Inferior parietal cortex (tissue), 1 donor: ENCODE results near the gene GPR18.
"Not testable (repeated sequence)": the region's sequence is repeated elsewhere in the genome, so short reads cannot be mapped to it uniquely, and the experiment has no call there.

Experiments used
- DNase-seq: peaks from one replicate; pipeline ENCODE4 v3.0.0-alpha.2; 2016; ENCODE audit errors: extremely low spot score

The GPR18 gene

DNA sequence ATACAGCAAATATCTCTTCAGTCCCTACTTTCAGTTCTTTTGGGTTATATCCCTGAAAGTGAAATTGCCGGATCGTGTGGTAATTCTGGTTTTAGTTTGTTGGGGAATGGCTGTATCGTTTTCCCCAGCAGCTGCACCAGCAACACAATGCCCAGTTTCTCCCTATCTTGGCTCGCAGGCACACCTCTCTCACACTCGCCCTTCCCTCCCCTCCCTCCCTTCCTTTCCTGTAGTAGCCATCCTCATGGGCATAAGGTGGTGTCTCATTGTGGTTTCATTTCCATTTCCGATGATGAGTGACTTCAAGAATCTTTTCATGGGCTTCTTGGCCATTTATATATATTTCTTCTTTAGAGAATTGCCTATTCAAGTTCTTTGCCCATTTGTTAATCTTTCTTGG, 8.6 kb upstream of the GPR18 start:
- no peak for DNase-seq

DNA sequence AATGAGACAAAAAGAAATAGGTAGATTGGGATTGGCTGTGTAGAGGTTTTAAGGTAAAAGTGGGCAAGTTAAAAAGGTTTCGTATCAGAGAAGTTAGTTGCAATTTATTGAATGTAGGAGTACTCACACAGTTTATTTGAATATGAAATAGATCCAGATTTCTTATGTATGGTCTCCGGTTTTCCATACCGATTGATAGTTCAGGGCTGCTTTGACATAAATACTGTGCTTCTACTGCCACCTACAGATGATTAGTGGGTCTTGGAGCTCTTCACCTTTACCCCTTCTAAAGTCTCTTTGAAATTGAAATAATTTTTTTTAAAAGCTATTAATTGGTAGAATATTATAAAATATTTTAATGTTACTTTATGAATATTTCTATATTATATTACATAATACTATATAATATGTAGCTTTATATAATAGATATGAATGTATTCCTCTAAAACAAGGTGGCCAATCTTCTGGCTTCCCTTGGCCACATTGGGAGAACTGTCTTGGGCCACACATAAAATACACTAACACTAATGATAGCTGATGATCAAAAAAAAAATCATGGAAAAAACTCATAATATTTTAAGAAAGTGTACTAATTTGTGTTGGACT, 7.7 kb upstream of the GPR18 start:
- peak; percentile 65 for DNase-seq

- DNase-seq, result no peak
Observed at GRCh38 chr13:99265162-99265800, 7.1 kb upstream of the GPR18 start.

DNA sequence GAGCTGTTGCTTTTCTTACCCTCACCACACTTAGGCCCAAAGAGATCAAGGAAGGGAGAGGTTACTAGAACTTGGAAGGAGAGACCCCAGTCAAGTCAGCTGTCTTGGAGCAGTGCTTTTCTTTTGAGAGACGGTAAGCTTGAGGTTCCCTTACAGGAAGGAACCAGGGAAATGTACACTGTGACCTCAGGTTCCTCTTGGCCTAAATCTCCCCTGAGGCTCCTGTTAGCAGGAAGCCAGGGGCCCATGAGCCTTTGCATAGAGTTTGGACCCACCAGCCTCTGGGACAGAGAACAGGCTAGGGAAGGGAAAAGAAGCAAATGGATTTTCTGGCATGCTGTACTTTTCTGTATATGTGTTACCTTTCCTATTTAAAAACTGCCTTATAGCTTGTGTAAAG, 5.9 kb upstream of the GPR18 start:
- DNase-seq, result no peak

DNA sequence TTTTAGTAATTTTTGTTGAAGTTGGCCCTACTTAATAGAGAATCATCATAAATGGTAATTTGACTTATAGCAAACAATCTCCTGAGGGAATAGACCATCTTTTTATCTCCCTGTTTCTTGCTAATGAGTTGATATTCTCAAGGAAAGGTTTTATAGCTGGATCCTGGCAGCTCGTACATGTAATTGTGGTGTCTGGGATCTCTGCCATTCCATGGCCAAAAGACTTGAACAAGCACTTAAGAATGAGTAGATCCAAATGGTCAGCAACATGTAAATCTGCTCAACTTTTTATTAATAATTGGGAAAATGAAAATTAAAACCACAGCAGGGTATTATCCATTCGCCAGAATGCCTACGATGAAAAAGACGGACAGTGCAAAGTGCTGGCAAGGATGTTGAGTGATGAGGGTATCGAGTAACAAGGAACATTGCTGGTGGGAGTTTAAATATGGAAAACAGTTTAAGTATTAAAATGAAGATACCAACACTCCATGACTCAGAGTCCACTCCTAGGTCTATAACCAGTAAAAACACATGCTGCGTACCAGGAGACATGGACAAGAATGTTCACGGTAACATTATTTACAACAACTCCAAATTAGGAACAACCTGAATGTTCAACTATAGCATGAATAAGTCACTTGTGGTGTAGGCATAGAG, 5.1 kb upstream of the GPR18 start:
- no peak for DNase-seq

GRCh38 chr13:99261059-99261458, 2.9 kb upstream of the GPR18 start:
- DNase-seq, result no peak

DNA sequence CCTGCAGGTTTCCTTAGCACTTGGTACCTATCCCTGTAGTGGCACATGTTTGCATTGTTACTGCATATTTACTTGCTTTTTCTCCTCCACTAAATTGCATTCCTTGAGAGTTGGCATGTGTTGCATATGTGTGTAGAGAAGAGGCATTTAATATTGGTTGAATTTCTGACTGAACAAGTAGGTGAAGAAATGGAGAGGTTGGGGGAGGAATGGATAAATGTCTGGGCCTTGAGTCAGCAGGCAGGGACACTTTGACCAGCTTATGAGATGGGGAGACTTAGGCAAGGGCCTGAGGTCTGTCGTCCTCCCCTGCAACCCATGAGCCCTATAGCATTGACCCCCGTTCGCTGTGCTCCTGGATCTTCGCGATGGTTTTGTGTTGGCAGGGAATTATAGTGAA, 2.0 kb upstream of the GPR18 start:
- DNase-seq, result no peak

- no peak for DNase-seq
Observed at GRCh38 chr13:99258946-99259345, 767 bp upstream of the GPR18 start.

GRCh38 chr13:99257291-99257690, 888 bp downstream of the GPR18 start:
- DNase-seq, result no peak

- no peak for DNase-seq
Observed at GRCh38 chr13:99256709-99257108, 1.5 kb downstream of the GPR18 start.

- no peak for DNase-seq
Observed at GRCh38 chr13:99256283-99256682, 1.9 kb downstream of the GPR18 start.

- DNase-seq, result no peak
Observed at GRCh38 chr13:99255271-99255670, 2.9 kb downstream of the GPR18 start.

DNA sequence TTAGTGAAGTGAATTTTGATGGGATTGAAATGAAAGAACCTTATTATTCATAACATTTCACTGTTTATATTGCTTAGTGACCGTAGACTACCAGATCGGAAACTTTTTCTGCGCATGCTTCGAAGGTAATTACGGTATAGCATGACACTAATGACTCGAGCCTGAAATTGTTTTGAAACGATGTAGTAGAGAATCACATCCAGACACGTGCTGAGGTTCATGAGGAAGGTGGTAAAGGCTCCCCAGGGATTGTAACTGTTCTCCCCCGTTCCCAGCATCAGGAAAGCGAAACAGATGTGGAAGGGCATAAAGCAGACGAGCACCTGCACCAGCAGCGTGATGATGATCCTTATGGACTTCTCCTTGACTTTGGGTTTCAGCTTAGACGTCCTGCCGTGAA, 3.3 kb downstream of the GPR18 start:
- no peak for DNase-seq

DNA sequence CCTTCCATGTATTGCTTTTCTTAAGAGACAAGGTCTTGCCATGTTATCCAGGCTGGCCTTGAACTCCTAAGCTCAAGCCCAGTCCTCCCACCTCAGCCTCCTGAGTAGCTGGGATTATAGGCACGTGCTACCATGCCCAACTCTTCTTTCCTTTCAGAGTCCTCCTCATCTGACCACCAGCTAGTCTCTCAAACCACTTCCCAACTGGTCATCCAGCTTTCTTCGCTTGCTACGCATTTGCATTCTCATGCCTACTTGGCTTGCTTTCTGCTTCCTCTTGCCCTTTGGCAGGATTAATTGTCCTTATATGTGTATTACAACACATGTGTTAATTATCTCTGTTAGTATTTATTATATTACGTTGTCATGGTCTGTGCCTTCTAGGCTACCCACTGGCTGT, 6.3 kb downstream of the GPR18 start:
- no peak for DNase-seq

GRCh38 chr13:99250982-99251825, 7.0 kb downstream of the GPR18 start:
- DNase-seq, result no peak

GRCh38 chr13:99249606-99250005, 8.6 kb downstream of the GPR18 start:
- not testable (repeated sequence) for DNase-seq

DNA sequence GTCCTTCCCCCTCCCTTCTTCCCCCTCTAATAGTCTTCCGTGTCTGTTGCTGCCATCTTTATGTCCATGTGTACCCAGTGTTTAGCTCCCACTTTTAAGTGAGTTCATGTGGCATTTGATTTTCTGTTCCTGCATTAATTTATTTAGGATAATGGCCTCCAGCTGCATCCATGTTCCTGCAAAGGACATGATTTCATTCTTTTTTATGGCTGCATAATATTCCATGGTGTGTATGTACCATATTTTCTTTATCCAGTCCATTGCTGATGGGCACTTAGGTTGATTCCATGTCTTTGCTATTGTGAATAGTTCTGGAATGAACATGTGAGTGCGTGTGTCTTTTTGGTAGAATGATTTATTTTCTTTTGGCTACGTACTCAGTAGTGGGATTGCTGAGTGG, 9.0 kb downstream of the GPR18 start:
- DNase-seq, result not testable (repeated sequence)

GRCh38 chr13:99246100-99246499, 12.1 kb downstream of the GPR18 start:
- no peak for DNase-seq

GRCh38 chr13:99237981-99238662, 20.1 kb downstream of the GPR18 start:
- no peak for DNase-seq

DNA sequence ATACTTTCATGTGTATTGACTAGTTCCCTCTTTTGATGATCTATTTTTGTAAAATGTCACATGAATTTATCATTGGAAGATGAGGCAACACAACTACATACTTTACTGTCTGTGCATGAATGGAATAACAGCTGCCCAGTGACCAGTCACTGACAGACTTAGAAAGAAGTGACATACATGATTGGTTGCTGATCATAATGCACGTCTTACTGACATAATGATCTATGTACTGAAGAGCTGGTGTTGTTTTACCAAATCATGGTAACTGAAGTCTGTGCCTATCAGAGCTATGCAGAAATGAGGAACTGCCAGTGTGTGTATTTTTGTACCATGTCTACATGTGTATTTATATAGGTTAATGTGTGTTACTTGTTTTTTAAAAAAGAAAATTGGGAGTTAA, 26.5 kb downstream of the GPR18 start:
- no peak for DNase-seq

DNA sequence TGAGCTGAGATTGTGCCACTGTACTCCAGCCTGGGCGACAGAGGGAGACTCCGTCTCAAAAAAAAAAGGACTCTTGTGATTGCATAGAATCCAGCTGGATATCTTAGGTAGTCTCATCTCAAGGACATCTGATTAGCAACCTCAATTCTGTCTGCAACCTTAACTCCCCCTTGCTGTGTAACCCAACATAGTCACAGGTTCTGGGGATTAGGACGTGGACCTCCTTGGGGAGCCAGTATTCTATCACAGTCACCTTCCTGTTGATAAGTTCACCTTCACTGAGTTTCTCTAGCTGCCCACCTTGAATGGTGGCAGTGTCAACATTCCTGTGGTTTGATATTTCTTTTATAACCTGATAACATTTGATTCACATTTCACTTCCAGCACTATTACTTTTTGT, 27.2 kb downstream of the GPR18 start:
- no peak for DNase-seq

DNA sequence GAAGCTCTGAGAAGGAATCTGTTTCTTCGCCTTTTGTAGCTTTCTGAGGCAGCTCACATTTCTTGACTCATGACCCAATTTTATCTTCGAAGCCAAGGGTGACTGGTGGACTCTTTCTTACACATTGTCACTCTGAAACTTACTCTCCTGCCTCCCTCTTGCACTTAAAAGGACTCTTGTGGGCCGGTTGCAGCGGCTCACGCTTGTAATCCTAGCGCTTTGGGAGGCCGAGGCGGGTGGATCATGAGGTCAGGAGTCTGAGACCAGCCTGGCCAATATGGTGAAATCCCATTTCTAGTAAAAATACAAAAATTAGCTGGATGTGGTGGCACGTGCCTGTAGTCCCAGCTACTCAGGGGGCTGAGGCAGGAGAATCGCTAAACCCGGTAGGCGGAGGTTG, 27.6 kb downstream of the GPR18 start:
- DNase-seq, result not testable (repeated sequence)
